ENCODE results near the gene ZNF200.

The ZNF200 gene

GRCh38 chr16:3175157-3176093 is 59.5 kb downstream of the ZNF200 start:
- DNase-seq (ENCODE audit: low read depth), result no peak

DNA sequence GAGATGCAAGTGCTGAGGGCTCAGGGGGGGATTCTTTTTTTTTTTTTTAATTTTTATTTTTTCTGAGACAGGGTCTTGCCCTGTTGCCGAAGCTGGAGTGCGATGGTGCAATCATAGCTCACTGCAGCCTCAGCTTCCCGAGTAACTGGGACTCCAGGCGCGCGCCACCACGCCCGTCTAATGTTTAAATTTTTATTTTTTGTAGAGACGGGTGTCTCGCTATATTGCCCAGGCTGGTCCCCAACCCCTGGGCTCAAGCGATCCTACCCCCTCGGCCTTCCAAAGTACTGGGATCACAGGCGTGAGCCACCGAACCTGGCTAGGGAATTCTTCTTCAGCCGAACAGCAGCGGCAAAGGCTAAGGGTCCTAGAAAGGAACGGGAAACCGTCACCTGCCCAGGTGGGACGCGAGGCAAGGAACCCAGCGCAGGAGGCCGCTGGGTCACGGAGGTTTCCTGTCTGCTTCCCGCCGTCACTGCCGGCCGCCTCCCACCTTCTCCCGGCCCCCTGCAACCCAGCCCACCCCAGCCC is 60.3 kb downstream of the ZNF200 start:
- DNase-seq (ENCODE audit: low read depth), result no peak

DNA sequence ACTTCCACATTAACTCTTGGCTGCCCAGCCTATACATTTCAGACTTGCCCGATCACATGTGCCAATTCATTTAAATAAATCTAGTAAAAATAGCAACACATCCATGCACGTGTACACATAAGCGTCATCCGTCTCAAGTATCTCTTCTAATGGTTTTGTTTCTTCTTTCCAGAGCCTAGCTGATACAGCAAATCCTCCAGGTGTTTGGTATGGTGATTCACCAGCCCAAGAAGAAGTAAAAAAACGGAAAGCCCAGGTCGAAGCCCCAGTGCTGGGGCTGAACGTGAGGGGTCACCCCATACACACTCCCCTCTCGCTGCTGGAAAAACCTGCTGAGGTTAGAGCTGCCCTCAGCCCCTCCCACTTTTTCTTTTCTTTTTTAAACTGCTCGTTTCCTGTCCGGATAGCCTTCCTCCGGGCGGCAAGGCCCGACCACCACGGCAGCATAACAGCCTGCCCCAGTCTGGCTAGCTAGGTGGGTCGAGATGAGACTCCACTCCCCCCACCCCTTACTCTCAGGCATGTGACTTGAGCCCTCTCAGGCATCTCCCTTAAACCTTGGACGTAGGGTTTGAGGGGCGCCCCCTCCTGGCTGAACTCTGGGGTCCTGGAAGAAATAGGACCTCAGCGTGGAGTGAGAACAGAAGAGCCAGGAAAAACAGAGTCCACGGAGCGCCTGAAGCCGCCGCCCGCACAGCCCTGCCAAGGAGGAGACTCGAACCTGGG is 60.9 kb downstream of the ZNF200 start:
- DNase-seq (ENCODE audit: low read depth), result no peak

Data from HS-27A (cell line).